Effector CD8-positive, alpha-beta T cell (primary cell): ENCODE measurements around the gene ADCY10.

ENCODE experiments used
- DNase-seq: peaks from one replicate; lab custom pipeline; 2025; lab: John Stamatoyannopoulos, UW

Gene ADCY10

DNA sequence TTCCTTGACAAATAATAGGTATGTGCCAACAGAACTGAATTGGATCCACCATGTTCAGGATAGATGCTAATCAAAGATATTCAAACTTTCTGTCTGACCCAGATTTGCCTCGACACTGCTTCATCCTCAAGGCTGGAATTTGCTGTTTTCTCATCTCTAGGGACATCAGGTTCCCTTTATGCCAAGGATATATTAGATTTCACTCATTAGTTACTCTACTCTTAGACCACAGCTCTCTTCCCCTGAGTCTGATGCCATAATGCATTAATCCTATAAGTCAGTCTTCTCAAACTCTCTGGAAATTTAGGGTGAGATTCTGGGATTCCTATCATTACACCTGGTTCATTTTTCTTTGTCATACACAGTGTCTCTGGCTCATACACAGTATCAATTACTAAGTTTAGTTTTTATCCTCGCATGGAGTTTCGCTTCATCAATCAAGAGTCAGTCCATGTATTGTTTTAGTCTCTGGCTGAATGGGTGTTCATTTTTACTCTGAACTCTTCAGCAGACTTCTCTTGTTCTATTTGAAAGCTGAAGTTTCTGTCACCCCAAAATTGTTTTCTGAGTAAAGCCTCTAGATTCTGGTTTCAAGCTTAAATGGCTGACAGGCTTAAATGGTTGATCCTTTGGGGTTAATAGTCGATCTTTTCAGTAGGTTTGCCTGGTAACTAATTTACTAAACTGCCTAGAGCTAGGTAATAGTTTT is 13.3 kb upstream of the ADCY10 start:
- DNase-seq = no peak

DNA sequence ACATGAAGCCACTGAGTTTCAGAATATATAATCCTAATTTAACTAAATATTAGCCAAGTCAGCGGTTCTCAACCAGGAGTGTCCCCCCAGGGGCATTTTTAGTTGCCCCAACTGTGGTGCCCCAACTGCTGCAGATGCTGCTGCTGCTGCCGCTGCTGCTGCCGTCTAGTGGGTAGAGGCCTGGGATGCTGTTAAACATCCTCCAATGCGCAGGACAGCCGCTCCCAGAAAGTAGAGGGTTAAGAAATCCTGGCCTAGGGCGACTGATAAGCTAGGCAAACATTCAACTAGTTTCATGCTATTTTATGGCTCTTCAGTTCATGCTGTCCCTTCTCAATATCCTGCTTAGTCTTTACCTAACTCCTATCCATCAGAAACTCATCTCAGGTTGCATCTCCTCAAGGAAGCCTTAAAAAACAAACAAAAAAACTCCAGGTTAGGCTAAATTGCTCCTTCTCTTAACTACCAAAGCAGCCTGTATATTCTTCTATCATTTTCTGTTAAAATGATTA is 12.6 kb upstream of the ADCY10 start:
- no peak for DNase-seq

DNA sequence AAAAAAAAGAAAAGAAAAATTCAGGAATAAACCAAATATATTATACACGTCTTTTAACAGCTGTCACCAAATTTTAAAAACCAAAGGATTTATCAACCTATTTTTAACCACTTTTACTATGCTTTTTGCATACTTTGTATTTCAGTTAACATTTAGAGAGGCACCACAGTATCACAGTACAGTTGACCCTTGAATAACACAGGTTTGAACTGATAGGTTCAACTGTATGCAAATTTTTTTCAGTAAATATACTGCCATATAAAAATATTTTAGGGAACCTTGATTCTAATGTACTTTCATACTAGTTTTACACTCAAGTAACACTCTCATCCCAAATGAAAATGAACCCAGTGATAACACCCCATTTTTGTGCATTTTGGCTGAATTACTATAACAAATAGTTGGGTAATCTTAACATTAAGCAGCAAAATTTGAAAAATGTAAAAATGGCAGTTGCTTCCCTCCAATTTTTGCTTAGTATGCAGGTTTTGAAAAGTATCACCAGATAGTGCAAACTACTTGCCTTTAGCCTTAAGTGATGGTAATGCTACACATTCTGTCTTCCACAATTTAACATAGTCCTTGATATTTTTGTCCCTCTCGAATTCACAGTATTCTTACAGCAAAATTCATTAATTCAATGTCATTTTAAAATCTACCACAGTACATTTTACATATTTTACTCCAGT is 10.8 kb upstream of the ADCY10 start:
- no peak for DNase-seq

DNA sequence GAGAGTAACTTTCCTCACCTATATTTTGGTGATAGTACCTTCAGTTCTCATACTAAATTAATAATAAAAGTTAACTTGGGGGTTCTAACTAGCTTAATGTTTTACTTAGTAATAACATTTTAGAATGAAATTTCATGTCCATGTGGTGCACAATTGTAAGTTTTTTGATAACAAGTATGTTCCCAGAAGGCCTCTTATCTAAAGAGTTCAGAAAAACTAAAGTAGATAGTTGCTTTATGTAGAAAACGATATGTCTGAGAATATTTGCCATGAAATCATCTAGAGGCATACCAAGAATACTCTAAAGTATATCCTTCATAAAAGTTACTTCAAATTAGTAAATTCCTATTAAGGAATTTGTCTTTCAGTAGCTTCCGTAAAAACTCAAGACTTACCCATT is 10.2 kb upstream of the ADCY10 start:
- no peak for DNase-seq

DNA sequence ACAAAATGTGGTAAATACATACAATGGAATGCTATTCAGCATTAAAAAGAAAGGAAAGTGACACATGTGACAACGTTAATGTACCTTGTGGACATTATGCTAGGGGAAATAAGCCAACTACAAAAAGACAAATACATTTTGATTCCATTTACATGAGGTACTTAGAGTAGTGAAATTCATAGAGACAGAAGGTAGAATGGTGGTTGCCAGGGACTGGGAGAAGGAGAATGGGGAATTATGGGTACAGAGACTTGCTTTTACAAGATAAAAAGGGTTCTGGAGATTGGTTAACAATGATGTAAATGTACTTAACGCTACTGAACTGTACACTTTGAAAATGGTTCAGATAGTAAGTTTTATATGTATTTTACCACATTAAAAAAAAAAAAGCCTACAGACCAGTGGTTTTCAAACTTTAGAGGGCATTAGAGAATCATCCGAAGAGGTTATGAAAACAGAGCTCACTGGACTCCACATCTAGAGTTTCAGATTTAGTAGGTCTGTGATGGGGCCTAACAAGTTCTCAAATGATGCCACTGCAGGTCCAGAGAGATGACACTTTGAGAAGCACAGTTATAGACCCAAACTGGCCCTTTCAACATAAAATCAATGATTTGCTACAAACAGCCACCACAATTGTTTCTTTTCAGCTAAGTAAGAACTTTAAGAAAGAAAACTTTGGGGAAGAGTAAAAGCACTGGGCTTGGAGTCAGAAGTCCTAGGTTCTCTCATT is 9.6 kb upstream of the ADCY10 start:
- DNase-seq = no peak

DNA sequence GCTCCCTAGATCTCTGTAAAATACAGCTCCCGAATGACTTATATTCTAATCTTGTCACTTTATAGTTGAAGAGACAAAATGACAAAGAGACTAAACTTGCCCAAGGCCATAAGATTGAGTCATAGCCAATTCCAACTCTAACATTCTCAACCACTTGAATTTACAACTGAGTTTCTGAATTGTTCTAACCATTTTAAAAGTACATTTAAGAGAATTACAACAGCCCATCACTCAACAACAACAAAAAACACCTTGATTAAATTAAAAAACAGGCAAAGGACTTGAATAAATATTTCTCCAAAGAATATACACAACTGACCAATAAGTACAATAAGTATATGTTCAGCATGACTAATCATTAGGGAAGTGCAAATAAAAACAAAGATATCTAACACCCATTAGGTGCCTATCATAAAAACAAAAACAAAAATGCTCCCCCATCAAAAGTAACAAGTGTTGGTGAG is 8.7 kb upstream of the ADCY10 start:
- no peak for DNase-seq

DNA sequence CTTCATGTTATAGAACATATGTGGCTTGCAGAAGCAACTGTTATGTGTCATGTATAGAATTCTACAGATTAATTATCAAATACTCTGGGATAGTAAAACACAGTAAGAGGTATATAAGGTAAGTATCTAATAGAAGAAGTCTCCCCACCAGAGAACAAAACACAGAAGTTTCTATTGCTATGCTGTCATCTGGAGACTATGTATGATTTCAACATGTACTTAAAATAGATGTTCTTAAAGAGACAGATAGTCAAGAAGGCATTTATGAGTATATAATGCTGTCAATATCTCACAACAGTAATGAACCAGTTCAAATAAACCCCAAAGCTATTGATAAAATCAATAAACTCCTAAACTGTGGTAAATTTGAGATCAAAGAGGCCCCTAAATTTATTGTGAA is 8.1 kb upstream of the ADCY10 start:
- DNase-seq = no peak

DNA sequence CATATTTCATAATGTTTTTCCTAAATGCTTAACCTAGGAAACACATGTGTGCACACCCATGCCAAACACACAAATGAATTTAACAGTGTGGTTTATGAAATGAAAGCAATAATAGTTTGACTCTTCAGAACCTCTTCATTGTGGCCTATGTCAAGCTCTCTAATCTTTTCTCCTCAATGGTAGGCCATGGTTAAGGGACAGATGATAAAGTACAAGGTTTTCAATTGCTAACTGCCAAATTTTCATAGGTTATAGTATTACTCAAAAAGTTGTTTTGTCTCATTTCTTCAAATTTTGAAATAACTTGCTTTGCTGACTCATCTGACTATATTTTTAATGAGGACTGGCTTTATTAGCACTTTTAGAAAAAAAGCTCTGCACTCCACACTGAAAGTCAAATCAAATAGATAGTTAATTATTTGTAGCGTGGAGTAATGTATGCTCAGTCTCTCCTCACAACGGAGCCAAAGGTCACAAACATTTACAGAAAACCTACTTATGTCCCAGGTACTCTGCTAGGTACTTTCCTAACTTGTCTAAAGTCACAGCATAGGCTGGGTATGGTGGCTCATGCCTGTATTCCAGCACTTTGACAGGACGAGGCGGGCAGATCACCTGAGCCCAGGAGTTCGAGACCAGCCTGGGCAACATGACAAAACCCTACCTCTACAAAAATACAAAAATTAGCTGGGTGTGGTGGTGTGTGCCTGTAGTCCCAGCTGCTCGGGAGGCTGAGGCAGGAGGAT is 3.0 kb upstream of the ADCY10 start:
- no peak for DNase-seq

DNA sequence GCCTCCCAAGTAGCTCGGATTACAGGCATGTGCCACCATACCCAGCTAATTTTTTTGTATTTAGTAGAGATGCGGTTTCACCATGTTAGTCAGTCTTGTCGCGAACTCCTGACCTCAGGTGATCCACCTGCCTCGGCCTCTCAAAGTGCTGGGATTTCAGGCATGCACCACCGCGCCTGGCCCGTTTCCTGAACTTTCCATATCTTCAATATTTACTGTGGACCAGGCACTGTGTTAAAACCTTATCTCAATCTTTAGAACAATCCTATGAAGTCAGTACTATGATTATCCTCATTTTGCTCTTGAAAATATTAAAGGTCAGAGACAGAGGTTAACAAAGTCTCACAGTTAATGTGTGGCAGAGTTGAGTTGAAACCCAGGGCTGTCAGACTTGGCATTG is 1.6 kb upstream of the ADCY10 start:
- DNase-seq = no peak

DNA sequence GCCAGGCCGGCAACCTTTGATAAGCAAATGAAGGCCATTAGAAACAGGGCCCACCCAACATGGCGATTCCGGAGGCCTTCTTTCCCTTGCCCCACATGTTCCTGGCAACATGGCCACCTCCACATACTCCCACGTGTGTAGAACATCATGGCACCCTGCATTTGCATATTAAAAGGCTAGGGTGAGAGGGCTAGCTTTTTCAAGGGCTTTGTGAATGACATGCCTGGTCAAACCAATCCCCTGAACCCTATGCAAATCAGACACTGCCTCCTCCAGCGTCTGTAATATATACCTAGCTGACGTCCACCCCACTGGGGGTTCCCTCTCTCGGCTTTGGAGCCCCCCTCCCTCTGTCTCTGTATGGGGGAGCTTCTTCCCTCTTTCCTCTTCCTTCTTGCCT is 1.6 kb downstream of the ADCY10 start:
- no peak for DNase-seq

DNA sequence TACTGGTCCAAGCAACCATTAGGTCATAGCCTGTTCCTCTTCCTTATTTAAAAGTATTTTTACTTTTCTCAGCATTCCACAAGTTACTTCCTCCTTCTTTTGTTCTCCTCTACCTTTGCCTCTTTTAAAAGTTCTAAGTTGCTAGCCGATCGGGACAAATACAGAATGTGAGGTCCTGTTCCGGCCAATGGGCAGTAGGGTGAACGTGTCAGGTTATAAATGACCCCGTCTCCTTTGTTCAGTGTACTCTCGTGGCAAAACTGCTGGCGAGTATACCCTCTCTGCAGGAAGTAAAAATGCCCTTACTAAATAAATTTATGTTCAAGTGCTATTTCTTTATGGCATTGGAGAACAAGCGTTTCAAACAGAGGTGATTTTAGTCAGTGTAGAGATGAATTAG is 2.5 kb downstream of the ADCY10 start:
- no peak for DNase-seq

DNA sequence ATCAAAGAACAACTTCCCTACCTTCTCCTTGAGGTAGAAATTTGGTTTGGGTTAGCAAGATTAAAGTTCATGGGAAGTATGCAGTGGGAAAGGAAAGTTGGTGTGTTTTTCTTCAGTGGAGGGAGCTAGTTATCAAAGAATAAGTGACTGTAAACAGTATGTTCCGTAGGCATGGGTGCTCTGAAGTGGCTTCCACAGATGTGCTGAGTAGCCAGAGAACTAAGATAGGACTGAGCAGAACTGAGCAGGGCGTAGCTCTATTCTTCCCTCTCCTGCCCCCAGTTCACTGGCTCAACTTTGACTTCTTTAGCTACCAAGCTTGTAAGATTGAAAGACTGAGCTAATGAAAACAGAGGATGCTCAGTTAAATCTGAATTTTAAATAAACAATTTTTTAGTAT is 3.4 kb downstream of the ADCY10 start:
- DNase-seq = no peak

DNA sequence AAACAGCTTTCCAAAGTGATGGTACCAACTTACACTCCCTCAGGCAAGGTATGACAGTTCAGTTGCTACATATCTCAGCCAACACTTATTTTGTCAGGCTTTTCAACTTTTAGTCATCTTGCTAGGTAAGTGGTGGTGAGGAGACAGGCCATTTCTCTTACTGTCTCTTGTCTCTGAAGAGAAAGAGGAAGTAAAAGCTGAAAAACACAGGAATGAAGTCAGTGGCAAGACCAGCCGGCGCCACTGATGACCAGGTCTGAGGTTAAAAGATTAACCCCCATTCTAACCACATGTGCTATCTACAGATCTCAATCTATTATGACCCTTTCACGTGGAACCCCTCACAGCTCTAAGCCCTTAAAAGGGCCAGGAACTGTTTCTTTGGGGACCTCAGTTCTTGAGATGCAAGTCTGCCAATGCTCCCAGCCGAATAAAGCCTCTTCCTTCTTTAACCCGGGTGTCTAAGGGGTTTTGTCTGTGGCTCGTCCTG is 4.2 kb downstream of the ADCY10 start:
- DNase-seq = no peak

DNA sequence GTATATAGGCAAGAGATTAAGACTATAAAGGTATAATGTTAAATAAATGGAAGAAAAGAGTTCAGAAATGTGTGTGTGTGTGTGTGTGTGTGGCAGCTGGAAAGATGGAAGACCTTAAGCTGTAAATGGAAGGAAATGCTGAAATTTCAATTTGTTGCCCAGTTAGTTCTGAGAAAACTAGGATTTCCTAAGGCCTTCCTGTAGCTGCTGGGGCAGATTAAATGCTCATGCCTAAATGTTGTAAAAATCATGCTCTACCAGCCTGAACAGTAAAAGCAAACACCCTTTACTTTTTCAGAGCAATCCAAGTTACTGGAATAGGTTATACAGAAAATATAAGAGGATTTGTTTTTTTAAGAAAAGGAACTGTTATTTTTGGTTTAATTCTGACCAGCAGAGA is 8.3 kb downstream of the ADCY10 start:
- no peak for DNase-seq

DNA sequence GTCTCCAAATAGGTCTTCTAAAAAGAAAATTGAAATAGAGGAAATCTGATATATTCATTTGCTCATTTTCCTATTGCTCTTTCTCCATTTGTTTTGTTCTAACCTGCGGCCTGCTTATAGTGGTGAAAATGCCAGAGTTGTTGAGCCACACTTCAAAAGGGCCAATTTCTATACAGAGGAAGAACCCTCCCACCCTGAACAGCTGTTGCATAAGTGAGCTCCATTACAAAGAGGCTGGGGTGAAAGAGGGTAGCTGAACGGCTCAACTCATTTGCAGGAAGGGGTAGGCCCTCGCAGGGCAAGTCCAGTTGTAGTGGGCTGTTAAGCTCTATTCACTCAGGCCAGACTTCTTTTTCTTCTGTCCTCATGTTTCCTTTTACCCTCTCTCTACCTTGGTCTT is 8.8 kb downstream of the ADCY10 start:
- no peak for DNase-seq

DNA sequence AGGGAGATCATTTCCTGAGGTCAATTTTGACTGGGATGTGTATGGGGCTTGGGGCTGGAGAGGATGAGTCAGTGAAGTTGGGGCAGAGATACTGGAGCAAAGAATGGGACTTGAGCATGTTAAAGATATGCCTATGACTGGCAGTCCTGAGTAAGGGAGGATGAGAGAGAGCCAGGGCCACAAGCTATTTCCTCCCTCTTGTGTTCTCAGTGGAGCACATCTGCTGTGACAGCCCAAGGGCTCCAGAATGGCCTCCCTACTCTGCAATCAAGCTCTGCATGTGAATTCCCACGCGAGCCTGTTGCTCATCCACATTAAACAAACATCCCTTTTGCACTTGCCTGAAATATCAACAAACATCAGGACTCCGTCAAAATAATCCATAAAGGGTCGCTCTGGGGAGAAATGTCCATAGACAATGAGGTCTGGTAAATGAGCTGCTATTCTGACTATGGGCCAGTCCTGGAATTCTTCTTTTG is 9.2 kb downstream of the ADCY10 start:
- no peak for DNase-seq

DNA sequence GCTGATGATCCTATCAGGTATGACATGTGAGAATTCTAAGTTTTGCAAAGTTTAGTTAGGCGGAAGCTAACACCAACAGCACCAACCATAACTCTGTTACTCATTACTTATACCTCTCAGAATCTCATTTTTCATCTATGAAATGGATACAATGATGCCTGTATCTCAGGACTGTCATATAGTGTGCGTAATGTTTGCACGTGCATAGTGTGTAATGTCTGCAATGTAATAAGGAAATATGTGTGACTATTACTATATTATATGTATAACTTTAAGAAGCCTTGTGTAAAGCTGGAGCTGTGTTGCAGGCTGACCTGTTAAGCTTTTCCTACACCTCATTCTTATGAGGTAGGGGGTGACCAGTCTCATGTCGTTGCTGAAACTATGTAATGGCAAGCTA is 13.0 kb downstream of the ADCY10 start:
- DNase-seq = no peak

DNA sequence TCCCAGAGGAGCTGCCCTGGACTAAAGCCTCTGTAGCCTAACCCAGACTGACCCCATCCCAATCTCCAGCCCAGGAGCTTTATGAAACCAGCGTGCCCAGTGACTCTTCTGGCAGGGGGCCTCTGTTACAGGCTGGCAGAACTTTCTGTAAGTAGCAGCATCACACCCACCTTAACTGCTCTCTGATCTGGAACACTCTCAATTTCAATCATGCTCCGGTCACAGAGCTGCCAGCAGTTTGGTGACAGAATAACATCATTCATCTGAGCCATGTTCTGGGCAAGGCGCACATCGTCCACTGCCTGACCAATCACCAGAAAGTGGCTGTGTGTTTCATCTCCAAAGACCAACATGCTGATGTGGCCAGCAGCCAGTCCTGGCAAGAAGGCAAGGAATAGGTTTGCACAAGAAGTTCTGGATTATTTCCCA is 14.7 kb downstream of the ADCY10 start:
- no peak for DNase-seq

DNA sequence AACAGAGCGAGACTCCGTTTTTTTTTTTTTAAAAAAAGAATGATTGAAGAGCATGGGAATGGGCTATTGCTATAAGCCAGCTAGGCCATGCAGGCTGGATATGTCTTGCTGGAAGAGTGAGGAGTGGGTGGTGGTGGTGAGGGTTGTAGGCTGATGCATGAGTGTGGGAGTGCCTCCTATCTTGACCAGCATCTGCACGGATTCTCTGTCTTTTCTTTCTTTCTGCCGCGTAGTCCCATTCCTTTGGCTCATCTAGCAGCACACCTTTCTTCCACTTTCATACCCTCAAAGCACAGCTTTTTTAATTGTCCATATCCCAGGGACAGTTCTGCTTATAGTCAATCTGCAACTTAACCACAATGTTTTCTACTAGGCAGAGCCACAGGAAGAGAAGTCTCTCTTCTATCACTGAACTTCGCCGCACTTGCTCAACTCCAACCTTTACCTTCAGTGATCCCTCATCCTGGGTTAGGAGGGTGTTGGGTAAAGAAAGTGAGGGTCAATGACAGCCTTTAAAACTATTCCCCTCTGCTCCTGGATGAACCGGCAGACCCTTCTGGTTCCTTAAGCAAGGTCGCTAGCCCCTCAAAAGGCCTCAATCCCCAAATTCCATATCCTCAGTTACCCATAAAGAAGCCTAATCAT is 15.2 kb downstream of the ADCY10 start:
- no peak for DNase-seq

DNA sequence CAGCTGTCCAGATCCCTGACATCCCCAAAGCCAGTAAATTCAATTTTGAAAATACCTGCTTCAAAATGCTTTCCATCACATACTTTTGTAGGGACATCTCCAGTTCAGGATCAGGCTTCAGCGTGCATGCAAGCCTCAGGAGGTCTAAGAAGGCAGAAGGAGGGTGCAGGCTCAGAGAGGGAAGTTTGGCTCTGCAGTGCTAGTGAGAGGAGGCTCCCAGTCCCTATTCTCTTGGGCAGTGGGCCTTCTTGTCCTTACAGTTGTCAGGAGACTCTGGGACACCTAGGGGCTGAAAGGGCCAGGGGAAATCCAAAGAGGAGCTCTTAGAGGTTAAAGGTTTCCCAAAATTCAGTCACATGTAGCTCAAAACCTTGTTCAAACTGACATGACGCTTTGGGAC is 20.1 kb downstream of the ADCY10 start:
- no peak for DNase-seq

DNA sequence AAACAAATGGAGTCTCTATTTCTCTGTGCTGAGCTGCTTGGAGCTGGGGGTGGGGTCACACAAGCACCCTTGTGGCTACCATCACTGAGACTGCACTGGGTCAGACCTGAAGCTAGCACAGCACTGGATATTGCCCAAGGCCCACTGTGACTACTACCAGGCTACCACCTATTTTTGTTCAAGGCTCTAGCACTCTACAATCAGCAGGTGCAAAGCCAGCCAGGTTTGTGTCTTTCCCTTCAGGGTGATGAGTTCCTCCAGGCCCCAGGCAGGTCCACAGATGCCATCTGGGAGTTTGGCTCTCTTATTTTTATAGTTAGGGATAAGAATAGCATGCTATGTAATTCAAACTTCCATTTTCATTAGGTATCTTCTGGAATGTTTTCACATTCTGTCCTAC is 23.5 kb downstream of the ADCY10 start:
- no peak for DNase-seq
